Activated naive CD4-positive, alpha-beta T cell (primary cell): Measurements from ENCODE around the gene DQX1.

Experiments
- DNase-seq, 4 experiments: peaks; one replicate each; lab custom pipeline; 2025; lab: John Stamatoyannopoulos, UW

Gene DQX1

GRCh38 chr2:74511104-74511989 is 14.7 kb downstream of the DQX1 start:
- no peak for DNase-seq

DNA sequence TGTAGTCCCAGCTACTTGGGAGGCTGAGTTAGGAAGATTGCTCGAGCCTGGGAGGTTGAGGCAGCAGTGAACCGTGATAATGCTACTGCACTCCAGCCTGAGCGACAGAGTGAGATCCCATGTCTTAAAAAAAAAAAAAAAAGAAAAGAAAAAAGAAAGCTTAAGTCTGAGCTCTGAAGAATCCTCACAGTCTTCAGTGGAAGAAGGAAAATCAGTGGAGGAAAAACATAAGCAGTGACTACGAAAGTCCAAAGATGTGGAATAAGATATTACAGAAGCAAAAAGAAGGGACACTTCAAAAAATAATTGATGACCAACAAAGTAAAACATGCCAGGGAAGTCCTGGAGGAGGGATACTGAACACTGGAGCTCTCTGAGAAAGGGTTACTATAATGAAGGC is 15.8 kb downstream of the DQX1 start:
- no peak for DNase-seq

DNA sequence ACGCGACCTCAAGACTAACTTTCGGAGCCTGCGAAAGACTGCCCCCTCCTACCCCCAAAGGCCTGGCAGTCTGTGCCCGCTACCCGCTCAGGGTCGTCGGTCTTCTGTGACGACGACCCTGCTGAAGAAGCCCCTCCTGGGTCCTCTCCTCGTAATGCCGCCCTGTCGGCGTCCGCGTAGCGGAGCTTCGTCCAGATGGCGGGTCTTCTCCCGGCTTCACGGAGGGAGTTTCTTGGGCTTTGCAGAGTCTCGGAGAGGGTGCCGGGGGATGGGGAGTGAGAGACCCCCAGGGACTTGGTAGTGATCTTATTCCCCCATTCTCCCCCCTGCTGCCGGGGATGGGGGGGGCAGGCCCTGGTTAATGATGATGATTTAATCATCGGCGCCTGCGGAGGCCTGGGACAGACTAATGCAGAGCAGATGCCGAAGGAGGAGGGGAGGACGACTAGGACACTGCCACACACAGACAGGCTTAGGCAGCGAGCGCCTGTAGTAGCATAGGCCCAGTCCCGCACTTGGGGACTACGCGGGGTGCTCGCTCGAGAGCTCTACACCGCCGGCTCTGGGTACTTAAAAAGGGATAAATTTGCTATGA is 18.0 kb downstream of the DQX1 start:
- no peak for DNase-seq

DNA sequence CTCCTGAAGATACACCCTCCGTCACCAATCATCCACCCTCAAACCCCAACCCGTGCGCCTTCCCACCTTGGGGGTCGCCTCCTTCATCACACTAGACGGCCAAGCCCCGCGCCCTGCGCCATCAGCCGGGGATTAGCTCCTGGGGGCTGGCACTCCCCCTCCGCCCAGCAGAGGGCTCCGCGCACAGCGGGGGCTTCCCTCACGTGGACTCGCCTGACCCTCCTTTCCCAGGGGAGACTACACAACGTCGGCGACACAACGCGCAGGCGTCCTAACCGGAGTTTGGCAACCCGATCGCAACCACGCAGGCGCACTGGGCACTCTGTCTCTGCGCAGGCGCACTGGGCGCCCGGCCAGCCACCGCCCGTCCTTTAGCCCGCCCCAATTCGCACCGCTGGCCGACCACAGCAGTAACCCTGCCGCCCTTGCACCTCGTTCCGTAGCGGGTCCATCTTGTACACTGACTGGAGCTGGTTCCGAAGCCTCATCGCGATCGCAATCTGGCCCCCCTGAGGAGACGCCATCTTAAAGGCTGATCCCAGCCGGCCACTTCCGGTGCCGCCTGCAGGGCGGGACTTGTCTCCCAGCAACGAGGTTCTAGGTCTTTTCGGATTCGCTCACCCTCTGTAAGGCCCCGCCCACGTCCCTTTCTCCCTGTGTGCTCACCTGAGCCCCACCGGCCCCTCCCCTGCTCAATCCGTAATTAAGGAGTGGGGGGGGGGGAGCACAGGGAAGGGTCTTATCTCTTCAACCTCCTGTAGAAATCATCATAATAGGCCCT is 18.7 kb downstream of the DQX1 start, which contains the start of gene PCGF1:
Gene PCGF1 (minus strand): TSS at position 551 of the 781 bp plus-strand sequence. CDS start 27 bp downstream, at position 524.
- DNase-seq = peak; percentile 94 to 99 (median 98)

- DNase-seq = no peak
These were observed 20.4 kb downstream of the DQX1 start for GRCh38 chr2:74505448-74506246.

GRCh38 chr2:74504591-74504990 is 21.4 kb downstream of the DQX1 start:
- DNase-seq = no peak

- no peak for DNase-seq
These were observed 22.2 kb downstream of the DQX1 start for GRCh38 chr2:74503506-74504475.

- peak in 1 of 4 experiments; percentile 6 for DNase-seq
These were observed 23.1 kb downstream of the DQX1 start for GRCh38 chr2:74502720-74503505.

DNA sequence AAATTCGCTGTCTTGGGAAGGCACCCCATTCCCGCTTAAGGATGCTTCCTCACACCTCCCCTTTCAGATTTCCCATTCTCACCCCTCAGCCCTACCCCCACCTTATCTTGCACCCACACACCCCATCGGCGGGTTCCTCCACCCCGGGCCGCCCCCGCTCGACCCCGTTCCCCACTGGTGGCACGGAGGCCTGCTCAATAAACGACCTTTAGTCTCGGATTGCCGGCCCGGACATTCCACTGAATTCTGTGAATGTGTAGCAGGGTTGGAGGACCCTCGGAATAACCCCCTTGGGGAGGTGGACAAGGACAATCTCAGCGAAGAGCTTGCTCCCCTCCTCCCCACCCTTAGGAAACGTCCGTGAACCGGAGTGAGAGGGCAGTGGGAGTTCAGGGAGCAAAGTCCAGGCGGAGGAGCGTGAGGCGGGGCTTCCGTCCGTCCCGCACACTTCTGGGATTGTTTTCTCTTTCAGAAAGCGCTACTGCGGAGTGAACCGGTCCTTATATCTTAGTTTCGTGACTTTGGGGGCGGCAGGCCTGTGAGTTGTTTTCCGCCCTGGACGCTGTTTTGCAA is 23.8 kb downstream of the DQX1 start:
- DNase-seq = no peak

DNA sequence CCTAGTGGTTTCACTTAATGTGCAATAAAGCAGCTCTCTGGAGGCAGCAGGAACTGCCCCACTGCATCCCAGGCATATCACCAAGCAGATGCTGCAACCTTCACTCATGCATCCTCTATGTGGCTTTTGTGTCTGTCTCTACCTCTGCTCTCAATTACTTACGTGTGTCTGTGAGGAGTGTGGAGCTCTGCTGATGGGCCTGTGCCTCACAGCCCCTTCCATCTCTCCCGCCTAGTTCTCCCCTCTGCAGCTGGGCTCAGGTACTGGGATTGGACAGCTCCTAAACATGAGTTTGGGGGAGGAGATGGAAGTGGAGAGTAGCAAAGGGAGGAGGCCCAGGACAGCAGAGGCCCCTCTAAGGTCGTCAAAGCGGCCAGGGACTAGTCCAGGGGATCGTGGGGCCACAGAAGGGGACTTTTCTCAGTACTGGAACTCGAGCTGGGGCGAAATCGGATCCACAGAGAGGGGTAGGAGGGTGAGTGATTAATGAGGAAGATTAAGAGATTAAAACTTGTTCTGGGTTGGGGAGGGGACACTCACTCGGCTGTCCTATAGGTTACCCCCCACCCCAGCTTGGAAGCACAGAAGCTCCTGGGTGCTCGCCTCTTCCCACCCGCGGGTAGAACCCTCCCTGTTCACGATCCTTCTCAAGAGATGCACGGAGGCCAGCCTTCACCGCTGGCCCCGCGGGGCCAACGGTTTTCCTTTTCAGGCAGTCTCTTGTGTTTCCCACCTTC is 24.5 kb downstream of the DQX1 start:
- DNase-seq = no peak

GRCh38 chr2:74500578-74500946 is 25.5 kb downstream of the DQX1 start:
- no peak for DNase-seq

- DNase-seq = no peak
These were observed 26.0 kb downstream of the DQX1 start for GRCh38 chr2:74499940-74500577.

GRCh38 chr2:74499267-74499939 is 26.6 kb downstream of the DQX1 start, which contains the start of gene LBX2:
Gene LBX2, minus strand, starts transcription at chr2:74499603. Its CDS starts 66 bp downstream, at chr2:74499537.
- peak in 1 of 4 experiments; percentile 15 for DNase-seq

DNA sequence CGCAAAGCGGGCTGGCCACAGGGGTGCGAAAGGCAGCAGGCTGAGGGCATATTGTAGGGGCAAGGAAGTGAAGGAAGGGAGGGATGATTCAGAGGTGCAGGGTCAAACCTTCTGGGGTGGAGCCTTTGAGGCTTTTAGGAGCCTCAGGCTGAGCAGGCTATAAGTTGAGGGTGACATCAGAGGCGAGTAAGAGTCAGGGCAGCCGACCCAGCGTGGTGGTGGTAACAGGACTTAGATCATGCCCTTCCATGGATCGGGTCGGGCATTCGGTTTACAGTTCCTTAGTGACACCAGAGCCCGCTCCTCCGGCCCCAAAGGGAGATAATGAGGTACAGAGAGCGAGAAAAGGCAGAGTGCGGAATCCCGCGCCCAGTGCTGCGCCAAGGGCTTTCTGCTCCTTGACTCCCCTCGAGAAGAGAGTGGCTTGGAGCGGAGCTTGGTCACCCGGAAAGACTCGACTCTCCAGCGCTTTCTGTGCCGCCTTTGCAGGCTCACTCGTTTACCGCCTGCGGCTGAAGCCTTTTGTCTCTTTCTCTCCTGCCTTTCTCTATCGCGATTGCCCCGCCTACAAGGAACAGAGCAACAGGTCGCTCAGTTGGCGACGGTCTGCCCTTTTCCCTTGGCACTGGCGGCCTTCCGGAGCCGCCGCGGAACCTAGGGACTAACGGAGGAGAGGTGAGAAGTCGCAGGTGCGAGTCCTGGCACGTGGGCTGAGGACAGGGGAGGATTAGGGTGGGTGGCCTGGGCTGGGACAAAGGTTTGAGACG is 27.3 kb downstream of the DQX1 start:
- no peak for DNase-seq

GRCh38 chr2:74497777-74498499 is 28.1 kb downstream of the DQX1 start:
- no peak for DNase-seq
